Dedifferentiated amniotic fluid mesenchymal stem cell (primary cell): ENCODE data around the gene IGSF21.

Source experiments
- DNase-seq: peaks from one replicate; pipeline ENCODE4 v3.0.0-alpha.2; 2016; ENCODE audit errors: extremely low spot score

Gene IGSF21

DNA sequence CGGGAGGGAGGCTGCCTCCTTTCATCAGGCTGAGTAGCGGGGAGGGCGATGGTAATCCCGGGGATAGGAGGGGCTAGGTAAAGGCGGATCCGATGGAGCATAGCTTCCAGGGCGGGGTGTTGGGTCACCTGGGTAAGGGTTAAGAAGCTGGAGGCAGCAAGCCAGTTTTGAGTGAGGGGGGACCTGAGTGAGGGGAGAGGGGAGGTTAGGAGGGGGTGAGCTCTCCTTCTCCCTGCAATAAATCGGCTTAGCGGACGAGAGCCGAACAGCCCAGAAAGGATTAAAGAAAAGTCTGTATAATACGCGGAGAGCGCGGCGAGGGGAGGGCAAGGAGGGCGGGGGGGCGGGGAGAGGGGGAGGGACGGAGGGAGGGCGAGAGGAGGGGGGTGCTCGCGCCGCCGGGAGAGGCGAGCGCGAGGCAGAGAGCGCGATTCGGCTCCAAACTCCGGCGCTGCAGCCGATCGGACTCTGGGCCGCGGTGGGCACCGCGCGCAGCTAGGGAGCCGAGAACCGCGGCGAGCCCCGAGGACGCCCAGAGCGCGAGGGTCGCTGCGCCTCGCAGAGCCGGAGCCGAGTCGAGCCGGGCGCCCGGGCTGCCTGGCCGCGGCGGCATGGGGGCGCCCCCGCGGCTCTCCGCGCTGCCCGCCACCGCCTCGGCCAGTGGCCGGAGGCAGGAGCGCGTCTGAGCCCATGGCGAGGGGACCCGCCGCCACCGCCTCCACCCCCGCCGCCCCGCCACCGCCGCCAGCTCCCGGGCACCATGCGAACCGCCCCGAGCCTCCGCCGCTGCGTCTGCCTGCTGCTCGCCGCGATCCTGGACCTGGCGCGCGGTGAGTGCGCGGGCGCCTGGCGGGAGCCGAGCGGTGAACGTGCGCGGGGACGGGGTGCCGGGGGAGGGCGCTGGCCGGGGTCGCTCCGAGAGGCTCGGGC lies at the start of gene IGSF21:
IGSF21 (plus strand) TSS at position 430 of the 930 bp plus-strand sequence; CDS start at position 761, 331 bp downstream.
- no peak for DNase-seq

- DNase-seq, result no peak
These were observed 49.2 kb upstream of the IGSF21 start for GRCh38 chr1:18058206-18058921.

DNA sequence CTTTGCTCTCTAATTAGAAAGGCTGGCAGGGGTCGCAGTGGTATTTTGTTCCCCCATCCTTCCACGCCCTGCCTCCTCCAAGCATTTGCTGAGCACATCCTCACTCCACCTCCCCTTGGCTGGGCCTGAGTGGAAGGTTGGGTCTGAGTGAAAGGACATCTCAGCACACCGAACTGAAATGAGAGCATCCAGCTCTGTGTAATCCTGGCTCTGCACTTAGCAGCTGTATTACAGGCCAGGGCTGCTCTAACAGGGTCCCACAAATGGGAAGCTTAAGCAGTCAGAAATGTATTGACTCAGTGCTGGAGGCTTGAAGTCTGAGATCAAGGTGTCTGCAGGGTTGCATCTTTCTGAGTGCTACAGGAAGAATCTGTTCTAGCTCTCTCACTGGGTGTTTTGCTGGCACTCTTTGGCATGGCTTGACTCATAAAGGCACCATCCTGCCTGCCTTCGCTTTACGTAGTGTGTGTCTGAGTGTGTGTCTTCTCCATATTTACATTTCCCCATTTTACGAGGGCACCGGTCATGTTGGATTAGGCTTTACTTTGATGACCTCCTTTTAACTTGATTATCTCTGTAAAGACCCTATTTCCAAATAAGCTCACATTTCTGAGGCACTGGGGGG lies 48.5 kb upstream of the IGSF21 start:
- no peak for DNase-seq

DNA sequence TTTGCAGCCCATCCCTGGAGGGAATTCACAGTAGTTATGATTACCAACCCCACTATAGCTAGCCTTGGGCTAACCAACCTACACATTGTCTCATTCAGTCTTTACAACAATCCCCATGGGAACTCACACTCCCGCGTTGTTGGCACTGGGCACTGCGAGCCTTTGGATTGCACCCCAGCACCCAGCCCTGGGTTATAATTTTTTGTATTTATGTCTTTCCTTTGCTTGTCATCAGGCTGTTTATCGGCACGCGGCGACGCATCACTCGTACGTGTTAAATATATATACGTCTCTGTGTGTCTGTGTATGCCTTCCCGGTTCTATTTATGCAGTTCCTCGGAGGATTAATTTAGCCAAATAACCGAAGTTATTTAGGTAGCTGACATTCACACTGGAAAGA lies 47.2 kb upstream of the IGSF21 start:
- DNase-seq, result no peak

- no peak for DNase-seq
These were observed 45.4 kb upstream of the IGSF21 start for GRCh38 chr1:18062185-18062584.

DNA sequence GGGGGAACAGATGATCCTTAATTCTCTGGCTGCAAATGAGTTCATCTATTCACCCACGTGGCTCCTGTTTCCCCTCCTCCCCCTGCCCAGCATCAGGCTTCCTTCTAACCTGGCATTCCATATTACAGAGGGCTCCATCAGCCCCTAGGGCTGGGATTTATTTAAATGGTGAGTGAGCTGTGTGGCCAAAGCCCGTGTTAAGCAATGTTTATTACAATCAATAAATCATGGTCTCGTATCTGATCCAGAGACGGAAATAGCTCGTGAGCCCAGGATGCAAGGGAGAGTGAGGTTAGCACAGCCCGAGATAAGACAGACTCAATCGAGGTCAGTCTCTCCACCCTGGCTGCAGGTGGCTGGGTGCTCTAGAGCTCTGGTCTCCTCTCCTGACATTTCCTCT lies 43.1 kb upstream of the IGSF21 start:
- no peak for DNase-seq

DNA sequence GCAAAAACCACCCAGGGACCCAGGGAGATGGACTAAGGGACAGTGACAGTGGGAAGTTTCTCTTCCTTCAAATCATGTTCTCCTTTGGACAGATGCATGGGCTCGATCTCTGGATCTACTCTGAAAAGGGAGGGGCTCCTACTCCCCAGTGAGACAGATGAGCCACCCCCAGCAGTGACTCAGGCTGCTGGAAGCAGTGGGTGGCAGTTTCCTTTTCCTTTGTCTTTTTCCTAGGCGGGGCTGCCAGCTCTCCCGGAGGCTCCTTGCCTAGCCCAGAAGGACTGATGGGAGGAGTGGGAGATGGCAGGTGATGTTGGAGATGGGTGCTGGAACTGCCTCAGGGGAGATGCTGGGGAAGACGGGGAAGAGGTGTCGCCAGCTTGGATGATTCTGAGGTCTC lies 41.0 kb upstream of the IGSF21 start:
- no peak for DNase-seq

GRCh38 chr1:18069903-18070302 lies 37.7 kb upstream of the IGSF21 start:
- DNase-seq, result no peak

DNA sequence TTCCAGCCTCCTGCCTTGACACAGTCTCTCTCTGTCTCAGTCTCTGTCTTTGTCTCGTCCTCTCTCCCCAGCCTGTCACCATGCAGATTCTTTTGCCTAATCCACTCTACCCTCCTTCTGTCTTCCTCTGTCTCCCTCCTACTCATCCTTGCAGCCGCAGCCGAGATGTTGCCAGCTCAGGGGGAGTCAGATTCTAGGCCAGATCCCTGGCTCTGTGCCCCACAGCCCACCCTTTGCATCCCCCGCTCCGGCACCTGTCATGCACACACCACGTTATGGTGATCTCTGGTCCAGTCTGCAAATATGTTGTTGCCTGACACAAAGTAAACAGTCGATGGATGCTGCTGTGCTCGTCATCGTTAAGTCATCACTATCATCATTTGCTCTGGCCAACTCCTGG lies 35.5 kb upstream of the IGSF21 start:
- no peak for DNase-seq

DNA sequence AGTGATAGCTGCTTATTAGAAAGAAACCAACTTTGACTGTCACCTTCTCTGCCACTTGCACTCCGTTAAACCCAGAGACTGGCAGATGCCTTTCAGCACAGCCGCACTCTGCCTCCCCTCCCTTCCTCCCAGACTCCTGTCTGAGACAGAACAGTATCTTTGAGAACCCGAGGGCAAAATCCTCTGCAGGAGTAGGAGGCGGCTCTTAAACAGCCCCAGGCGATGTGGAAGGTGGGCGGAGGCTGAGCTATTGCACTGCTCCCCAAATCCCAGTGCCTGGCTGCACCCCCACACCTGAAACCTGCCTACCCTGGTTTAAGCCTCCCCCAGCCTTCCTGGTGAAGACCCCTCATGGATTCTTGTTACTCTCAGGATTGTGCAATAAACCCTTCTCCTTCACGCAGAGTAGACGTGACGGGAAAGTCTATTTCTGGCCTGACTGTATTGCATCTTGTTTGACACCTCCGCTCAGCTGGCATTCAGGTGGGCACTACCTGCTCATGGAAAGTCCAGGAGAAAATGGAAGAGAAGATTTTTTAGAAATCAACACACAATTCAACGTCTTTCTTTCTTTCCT lies 34.4 kb upstream of the IGSF21 start:
- DNase-seq, result no peak

- DNase-seq, result no peak
These were observed 29.9 kb upstream of the IGSF21 start for GRCh38 chr1:18077657-18078215.

GRCh38 chr1:18079941-18080735 lies 27.5 kb upstream of the IGSF21 start:
- no peak for DNase-seq

GRCh38 chr1:18085387-18086074 lies 22.1 kb upstream of the IGSF21 start:
- no peak for DNase-seq

DNA sequence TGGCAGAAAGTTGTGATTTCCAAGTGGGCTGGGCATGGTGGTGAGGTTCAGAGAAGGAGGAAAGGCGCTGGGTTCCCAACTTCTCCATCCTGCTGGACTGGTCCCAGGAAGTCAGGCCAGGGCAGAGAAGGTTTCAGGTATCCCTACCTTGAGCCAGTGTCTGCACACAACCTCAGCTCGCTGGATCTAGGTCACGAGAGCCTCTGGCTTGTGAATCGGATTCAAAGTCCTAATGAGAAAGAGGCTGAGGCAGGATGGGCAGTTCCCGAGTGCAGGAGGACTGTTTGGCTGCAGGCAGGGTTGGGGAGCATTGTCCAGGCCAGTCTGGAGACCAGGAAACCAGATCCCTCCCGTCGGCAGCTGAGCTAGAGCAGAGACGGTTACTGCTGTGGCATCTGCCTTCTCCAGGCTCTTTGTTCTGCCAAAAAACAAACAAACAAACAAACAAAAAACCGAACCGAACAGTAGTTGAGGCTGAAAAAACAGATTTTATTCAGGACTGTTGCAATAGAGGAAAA lies 19.5 kb upstream of the IGSF21 start:
- no peak for DNase-seq

- DNase-seq, result no peak
These were observed 18.1 kb upstream of the IGSF21 start for GRCh38 chr1:18089488-18089887.

DNA sequence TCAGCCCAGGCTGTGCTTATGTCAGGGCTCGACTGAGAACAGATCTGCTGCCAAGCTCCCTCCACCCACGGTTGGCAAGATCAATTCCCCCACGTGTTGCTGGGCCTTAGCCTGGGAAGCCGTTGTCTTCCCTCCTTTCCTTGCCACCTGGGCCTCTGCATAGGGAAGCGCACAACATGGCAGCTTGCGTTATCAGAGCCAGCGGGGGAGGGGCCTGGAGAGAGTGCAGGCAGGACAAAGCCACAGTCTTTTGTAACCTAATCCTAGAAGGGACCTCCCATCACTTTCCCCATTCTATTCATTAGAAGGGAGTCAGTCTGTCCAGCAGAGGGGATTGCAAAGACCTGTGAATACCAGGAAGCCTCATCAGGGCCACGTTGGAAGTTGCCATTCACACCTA lies 17.0 kb upstream of the IGSF21 start:
- no peak for DNase-seq

DNA sequence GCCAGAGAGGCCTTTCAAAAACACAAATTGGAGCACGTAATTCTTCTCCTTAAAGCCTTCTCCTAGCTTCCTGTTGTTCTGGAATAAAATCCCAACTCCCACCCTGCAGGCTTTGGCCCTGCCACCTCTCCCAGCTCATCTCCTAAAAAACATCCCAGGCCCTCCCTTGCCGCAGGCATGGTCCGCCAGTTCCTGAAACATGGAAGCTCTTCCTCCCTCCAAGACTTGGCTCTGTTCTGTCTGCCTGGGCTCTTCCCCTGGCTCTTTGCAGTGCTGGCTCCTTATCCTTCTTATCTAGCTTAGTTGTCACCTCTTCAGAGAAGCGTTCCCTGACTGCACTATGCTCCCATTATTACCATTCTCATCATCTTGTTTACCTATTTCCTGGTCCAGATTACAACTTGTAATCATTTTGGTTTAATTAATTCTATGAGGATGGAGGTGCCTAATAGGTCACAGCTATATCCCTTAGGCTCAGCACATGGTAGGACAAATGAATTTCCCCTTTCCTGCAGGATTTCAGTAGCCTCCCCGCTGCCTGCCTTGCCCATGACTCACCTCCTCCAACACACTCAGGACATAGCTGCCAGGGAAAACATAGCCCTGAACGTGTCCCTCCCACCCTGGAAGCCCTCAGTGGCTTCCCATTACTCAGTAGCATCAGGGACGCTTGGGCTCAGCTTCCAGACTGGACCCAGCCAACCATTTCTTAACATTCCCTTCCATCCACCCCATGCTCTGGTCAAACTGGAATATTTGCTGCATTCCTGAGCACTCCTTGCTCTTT lies 15.7 kb upstream of the IGSF21 start:
- DNase-seq, result no peak

- DNase-seq, result no peak
These were observed 14.4 kb upstream of the IGSF21 start for GRCh38 chr1:18093193-18093592.

DNA sequence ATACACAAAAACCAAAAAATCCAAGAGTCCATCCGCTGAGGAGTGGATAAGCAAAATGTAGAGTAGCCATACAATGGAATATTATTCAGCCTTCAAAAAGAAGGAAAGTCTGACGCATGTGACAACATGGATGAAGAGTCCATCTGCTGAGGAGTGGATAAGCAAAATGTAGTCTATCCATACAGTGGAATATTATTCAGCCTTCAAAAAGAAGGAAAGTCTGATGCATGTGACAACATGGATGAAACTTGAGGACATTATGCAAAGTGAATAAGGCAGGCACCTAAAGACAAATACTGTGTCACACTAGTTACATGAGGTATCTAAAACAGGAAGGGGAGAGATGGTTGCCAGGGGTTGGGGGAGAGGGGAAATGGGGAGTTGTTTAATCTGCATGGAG lies 14.0 kb upstream of the IGSF21 start:
- no peak for DNase-seq
